GM06990 (cell line): ENCODE measurements around the gene MYCN.

ENCODE experiments used
- DNase-seq: peaks from one replicate; pipeline ENCODE4 v3.0.0-alpha.2; 2011; ENCODE audit not compliant: insufficient read length; ENCODE audit errors: extremely low read depth
- H3K27me3 ChIP-seq: replicated peaks from 2 replicates; pipeline ENCODE4 v1.6.0; 2011; ENCODE audit warnings: low read length; ENCODE audit not compliant: control insufficient read depth, insufficient read depth
- H3K36me3 ChIP-seq: 2 replicates; pipeline ENCODE4 v1.5.1; 2011; ENCODE audit warnings: low read length; ENCODE audit not compliant: control insufficient read depth, insufficient read depth
- H3K4me3 ChIP-seq: replicated peaks from 2 replicates; pipeline ENCODE4 v1.5.1; 2011; ENCODE audit warnings: low read depth, mild to moderate bottlenecking, control low read depth, low read length
- TF ChIP-seq, protein P1 (sequence below): IDR thresholded peaks from 2 replicates; pipeline ENCODE4 v1.5.1; 2011; ENCODE audit warnings: low read length, control low read depth, mild to moderate bottlenecking, inconsistent platforms; ENCODE audit not compliant: insufficient read depth, poor library complexity, severe bottlenecking

MYCN gene

DNA sequence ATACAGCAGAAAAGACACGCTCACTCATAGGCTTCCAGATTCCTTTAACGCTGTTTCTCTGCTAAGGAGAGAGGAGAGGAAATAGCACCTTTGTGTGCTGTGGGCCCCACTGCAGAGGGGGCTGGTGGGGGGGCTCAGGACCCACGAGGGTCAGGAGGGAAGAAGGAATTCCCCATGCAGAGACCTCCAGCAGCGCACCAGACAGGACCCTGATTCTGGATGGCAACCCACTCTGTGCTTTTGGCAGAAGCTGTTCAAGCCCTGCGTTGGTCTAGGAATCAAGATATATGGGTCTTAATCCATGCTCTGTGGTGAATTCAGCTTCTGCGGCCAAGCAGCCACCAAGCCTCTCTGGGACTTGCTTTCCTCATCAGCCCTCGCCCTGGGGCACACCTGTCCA is 31.0 kb downstream of the MYCN start:
- Histone ChIP-seq H3K36me3 (no peaks in the 10 kb centered on the region), H3K4me3 (no peak overlapping the region), H3K27me3 (no peaks in the 10 kb centered on the region)
- TF ChIP-seq, protein P1, sequence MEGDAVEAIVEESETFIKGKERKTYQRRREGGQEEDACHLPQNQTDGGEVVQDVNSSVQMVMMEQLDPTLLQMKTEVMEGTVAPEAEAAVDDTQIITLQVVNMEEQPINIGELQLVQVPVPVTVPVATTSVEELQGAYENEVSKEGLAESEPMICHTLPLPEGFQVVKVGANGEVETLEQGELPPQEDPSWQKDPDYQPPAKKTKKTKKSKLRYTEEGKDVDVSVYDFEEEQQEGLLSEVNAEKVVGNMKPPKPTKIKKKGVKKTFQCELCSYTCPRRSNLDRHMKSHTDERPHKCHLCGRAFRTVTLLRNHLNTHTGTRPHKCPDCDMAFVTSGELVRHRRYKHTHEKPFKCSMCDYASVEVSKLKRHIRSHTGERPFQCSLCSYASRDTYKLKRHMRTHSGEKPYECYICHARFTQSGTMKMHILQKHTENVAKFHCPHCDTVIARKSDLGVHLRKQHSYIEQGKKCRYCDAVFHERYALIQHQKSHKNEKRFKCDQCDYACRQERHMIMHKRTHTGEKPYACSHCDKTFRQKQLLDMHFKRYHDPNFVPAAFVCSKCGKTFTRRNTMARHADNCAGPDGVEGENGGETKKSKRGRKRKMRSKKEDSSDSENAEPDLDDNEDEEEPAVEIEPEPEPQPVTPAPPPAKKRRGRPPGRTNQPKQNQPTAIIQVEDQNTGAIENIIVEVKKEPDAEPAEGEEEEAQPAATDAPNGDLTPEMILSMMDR, result no peak
- no peak for DNase-seq

DNA sequence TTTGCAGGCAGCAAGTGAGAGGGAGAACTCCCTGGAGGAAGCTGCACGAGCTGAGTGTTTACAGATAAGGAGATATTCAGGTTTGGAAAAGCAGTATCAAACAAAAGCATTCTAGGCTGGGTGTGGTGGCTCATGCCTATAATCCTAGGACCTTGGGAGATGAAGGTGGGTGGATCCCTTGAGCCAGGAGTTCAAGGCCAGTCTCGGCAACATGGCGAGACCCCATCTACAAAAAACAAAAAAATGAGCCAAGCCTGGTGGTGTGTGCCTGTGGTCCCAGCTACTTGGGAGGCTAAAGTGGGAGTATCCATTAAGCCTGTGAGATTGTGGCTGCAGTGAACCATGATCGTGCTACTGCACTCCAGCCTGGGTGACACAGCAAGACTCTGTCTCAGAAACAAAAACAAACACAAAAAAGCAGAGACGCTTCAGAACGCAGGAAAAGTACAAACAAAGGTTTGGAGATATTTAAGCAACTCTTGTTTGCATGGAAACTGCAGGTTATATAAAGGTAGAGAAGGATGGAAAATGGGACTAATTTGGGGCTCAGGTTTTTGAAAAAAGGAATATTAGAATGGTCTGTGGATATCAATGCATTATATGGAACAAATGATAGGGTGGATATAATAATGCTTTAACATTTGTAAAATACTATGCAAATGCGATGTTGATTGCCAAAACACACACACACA is 31.6 kb downstream of the MYCN start:
- TF ChIP-seq, protein P1, result no peak
- Histone ChIP-seq H3K36me3 (no peaks in the 10 kb centered on the region), H3K4me3 (no peak overlapping the region), H3K27me3 (no peaks in the 10 kb centered on the region)
- DNase-seq, result no peak

DNA sequence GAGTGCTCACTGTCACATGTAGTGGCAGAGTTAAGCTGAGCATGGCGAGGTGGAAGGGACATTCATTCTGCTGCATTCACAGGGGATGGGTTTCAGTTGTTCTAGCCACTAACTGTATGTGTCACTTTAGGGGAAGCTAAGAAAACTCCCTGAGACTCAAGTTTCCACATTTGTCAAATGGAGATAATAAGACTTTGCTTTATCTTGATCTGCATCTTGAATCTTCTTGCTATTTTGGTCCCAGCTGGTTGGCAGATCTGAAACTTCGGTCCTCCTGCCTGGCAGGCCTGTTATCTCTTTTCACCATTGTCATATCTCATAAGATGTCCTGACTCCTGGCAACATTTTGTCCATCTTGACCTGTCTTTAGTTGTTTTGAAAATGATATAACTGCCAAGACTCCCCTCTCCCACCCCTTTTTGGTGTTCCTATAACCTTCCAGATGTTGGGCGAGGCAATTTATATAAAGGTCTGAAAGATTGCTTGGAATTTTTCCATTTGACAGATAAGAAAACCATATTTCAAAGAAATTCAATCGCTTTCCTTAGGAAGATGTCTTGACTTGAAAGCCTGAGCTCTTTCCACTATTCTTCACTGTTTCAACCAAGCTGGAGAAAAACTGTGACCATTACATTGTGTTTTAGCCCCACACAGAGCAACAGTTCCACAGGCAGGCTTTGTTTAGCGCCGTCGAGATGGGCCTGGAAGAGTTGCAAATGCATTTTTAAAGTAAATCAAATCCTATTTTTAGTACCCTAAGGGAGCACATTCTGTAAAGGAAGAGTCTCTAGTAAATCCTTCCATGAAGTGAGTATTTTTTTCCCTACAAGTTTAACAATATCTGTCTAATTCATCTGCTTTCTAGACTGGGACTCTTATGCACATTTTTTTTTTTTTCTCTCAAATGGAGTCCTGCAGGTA is 33.4 kb downstream of the MYCN start:
- no peaks in the 10 kb centered on the region for H3K27me3 ChIP-seq
- TF ChIP-seq, protein P1, result no peak
- DNase-seq, result peak; percentile 18

DNA sequence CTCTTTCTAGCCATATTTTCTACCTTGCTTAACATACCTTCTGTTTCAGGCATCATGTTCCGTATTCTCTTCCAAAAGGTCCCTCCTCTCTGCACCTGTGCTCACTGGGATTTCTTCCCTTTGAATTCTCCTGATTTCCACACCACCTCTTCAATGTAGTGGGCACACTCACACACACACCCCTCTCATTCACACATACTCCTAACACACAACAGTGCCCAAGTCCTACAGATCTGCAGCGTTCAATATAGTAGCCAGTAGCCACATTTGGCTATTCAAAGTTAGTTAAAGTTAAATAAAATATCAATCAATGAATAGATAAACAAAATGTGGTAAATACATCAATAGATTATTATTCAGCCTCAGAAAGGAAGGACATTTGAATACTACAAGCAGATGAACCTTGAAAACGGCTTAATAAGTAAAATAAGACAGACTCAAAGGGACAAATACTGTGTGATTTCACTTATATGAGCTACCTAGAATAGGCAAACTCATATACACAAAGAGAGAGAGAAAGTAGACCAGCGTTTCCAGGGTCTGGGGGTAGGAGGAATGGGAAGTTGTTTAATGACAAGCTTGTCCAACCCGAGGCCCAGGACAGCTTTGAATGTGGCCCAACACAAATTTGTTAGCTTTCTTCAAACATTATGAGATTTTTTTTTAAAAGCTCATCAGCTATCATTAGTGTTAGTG is 34.4 kb downstream of the MYCN start:
- H3K27me3 ChIP-seq, result no peaks in the 10 kb centered on the region
- DNase-seq, result no peak
- no peaks in the 10 kb centered on the region for H3K36me3 ChIP-seq
- TF ChIP-seq, protein P1, result no peak
- no peak overlapping the region for H3K4me3 ChIP-seq

More for the DNA sequence above, 33.4 kb downstream of the MYCN start:
- H3K4me3 ChIP-seq, result no peak overlapping the region
- no peaks in the 10 kb centered on the region for H3K36me3 ChIP-seq

DNA sequence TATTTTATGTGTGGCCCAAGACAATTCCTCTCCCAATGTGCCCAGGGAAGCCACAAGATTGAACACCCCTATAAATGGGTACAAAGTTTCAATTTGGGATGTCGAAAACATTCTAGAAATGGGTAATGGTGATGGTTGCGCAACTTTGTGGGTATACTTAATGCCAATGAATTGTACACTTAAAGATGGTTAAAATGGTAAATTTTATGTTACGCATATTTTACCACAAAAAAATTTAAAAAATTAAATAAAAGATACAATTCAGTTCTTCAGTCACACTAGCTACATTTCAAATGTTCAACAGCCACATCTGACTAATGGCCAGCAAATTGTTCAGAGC is 34.9 kb downstream of the MYCN start:
- TF ChIP-seq, protein P1, result no peak
- Histone ChIP-seq H3K4me3 (no peak overlapping the region), H3K27me3 (no peaks in the 10 kb centered on the region), H3K36me3 (no peaks in the 10 kb centered on the region)
- DNase-seq, result no peak
